Astrocyte of the spinal cord (primary cell): ENCODE measurements around the gene KCNAB2.

Source experiments
- DNase-seq: peaks from one replicate; pipeline ENCODE4 v3.0.0; 2011; ENCODE audit warnings: low read depth, low spot score
- H3K4me3 ChIP-seq: 2 replicates; pipeline ENCODE4 v1.5.1; 2011; ENCODE audit warnings: low read depth, mild to moderate bottlenecking, low read length, moderate library complexity
- in situ Hi-C: cut with HindIII; loops from 2 replicates; pipeline ENCODE4 v1.10.0; 2017; ENCODE audit warnings: low sequenced_read_pairs
- TF ChIP-seq, protein P1 (sequence below): IDR thresholded peaks from 2 replicates; pipeline ENCODE4 v1.5.1; 2012; ENCODE audit warnings: low read depth, mild to moderate bottlenecking, low read length, inconsistent platforms

Gene KCNAB2

DNA sequence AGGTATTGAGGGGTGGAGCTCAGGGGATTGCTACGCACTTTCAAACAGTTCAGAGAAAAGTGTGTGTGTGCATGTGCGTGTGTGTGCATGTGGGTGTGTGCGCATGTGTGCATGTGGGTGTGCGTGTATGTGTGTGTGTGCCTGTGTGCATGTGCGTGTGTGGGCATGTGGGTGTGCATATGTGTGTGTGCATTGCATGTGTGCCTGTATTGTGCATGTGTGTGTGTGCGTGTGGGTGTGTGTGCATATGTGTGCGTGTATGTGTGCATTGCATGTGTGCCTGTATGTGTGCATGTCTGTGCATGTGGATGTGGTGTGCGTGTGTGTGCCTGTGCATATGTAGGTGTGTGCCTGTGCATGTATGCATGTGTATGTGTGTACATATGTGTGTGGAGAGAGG lies 12.6 kb upstream of the KCNAB2 start:
- in situ Hi-C loops, result no loop called here
- no peak overlapping the region for H3K4me3 ChIP-seq
- TF ChIP-seq, protein P1, sequence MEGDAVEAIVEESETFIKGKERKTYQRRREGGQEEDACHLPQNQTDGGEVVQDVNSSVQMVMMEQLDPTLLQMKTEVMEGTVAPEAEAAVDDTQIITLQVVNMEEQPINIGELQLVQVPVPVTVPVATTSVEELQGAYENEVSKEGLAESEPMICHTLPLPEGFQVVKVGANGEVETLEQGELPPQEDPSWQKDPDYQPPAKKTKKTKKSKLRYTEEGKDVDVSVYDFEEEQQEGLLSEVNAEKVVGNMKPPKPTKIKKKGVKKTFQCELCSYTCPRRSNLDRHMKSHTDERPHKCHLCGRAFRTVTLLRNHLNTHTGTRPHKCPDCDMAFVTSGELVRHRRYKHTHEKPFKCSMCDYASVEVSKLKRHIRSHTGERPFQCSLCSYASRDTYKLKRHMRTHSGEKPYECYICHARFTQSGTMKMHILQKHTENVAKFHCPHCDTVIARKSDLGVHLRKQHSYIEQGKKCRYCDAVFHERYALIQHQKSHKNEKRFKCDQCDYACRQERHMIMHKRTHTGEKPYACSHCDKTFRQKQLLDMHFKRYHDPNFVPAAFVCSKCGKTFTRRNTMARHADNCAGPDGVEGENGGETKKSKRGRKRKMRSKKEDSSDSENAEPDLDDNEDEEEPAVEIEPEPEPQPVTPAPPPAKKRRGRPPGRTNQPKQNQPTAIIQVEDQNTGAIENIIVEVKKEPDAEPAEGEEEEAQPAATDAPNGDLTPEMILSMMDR, result no peak
- no peak for DNase-seq

DNA sequence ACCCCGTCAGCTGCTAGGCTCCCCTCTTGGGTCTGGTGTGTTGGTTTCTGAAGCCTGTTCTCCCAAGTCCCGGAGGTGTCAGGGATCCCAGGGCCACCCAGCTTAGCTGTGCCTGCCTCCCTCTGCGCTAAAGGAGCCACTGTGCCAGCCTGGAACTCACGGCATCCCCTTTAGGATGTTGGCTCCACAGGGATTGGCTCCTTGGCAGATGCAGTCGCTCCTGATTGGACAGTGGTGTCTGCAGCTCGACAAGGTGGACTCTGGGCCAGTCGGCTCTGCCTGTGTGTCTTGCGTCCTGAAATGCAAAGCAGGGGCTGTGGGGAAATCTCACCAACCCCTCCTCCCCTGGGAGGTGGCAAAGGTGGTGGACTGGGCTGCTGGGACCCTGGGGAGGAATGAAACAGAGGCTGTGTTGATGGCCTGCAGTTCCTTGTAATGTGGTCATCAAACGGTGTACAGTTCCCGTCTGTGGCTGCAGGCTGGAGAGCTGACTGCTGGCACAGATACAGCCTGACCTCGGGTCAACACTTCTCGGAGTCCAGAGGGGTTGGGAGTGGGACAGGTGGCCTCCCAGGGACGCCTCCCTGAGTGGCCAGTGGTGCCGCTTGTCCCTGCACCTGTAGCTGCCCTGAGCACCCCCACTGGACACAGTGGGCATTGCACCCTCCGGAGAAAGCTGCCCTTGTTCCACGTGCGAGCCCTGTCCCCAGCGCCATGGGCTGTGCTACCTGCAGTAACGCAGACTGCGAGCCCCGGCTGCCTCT lies 11.5 kb upstream of the KCNAB2 start:
- H3K4me3 ChIP-seq, result no peak overlapping the region
- no peak for DNase-seq
- in situ Hi-C loops, result no loop called here
- TF ChIP-seq, protein P1, result peak; percentile 77

DNA sequence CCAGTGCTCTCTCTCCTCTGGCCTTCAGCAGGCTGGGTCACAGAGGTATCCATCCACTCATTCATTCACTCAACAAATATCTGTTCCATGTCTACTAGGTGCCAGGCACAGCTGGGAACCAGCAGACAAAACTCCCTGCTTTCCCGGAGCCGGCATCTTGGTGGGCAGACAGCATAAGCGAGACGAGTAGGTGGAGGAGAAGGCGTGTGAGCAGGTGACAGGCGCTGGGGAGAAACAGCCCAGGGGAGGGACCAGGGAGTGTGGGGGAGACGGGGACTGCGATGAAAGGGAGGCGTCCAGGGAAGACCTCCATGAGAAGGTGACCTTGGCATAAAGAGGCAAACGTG lies 11.0 kb upstream of the KCNAB2 start:
- in situ Hi-C loops, result no loop called here
- no peak for DNase-seq
- H3K4me3 ChIP-seq, result no peak overlapping the region

DNA sequence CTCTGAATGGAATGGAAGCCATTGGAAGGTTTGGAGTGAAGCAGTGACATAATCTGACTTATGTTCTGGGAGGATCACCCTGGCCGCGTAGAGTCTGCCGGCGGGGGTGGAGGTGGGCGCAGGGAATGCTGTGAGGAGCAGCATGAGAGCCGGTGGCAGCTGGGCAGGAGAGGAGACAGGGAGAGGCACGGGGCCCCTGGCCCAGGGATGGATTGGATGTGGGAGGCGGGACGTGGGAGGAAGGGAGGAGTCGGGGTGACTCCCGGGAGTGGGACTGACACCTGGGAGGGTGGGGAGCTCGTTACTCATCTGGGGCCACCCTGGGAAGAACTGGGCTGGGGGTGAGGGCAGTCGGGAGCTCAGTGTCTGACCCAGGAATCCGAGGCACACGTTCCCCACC lies 10.4 kb upstream of the KCNAB2 start:
- TF ChIP-seq, protein P1, result no peak
- no peak for DNase-seq
- no peak overlapping the region for H3K4me3 ChIP-seq
- in situ Hi-C loops, result no loop called here

More for the DNA sequence above, 11.0 kb upstream of the KCNAB2 start:
- TF ChIP-seq, protein P1, result no peak

DNA sequence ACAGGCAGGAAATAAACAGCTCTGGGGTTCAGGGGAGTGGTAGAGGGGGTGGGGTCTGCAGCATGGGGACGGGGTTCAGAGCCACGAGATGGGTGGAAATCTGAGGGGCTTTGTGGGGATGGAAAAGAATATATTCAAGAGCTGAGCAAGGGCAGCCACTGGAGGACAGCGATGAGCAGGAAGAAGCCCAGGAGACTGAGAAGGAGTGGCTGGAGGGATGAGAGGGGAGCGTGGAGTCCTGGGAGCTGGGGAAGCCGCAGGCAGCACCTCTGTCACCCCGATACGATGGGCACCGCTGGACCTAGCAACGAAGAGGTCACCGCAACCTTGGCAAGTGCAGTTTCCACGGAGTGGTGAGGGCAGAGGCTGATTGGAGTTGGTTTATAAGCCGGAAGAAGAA lies 10.0 kb upstream of the KCNAB2 start:
- no peak for DNase-seq
- in situ Hi-C loops, result no loop called here
- no peak overlapping the region for H3K4me3 ChIP-seq
- TF ChIP-seq, protein P1, result no peak

DNA sequence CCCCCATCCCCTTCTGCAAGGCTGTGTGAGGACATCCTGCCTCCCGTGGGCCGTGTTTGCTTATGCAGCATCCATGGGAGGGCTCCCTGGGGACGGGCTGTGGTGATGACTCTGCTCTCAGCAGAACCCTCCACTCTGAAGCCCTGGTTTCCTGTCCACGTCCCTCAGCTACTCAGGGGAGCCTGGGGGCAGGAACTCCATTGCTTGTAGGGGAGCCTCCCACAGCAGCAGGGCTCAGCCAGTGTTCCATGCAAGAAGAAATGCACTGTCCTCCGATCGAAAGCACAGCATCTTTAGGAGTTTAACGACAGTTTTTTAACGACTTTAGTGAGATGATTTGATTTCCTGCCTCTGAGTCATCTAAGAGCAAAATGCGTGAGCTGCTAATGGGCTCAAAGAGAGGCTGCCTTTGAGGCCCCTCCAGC lies 8.3 kb upstream of the KCNAB2 start:
- no peak overlapping the region for H3K4me3 ChIP-seq
- in situ Hi-C loops, result no loop called here
- peak; percentile 63 for DNase-seq
- TF ChIP-seq, protein P1, result no peak
